Smooth muscle cell (in vitro differentiated cells): ENCODE results near the gene DOCK6. TPM values are rescaled to one million over a fixed set of nuclear protein-coding genes. Genes with fewer than 3 reads are reported as not detected.

Experiments used
- DNase-seq: peaks from one replicate; lab custom pipeline; 2025; ENCODE audit not compliant: unreplicated experiment; lab: John Stamatoyannopoulos, UW
- H2AFZ ChIP-seq: fragments of 200-600 bp; sonication (generic); 2 replicates; pipeline ENCODE4 v1.6.0; 2016; ENCODE audit warnings: antibody characterized with exemption, low read depth, mild to moderate bottlenecking
- H3F3A ChIP-seq: fragments of 200-600 bp; sonication (generic); 2 replicates; pipeline ENCODE4 v1.6.0; 2017; ENCODE audit warnings: antibody characterized with exemption, low read depth
- H3K27ac ChIP-seq: fragments of 200-600 bp; sonication (generic); 2 replicates; pipeline ENCODE4 v1.5.1; 2016; ENCODE audit warnings: low read depth, mild to moderate bottlenecking
- H3K27me3 ChIP-seq: fragments of 200-600 bp; sonication (generic); 2 replicates; pipeline ENCODE4 v1.6.1; 2016; ENCODE audit warnings: low read depth, mild to moderate bottlenecking
- H3K36me3 ChIP-seq: fragments of 200-600 bp; sonication (generic); 2 replicates; pipeline ENCODE4 v1.5.1; 2016; ENCODE audit warnings: low read depth
- H3K4me1 ChIP-seq: fragments of 200-600 bp; sonication (generic); 2 replicates; pipeline ENCODE4 v1.5.1; 2016; ENCODE audit warnings: low read depth
- H3K4me2 ChIP-seq: fragments of 200-600 bp; sonication (generic); 2 replicates; pipeline ENCODE4 v1.6.0; 2016; ENCODE audit warnings: mild to moderate bottlenecking
- H3K4me3 ChIP-seq: fragments of 200-600 bp; sonication (generic); 2 replicates; pipeline ENCODE4 v1.5.1; 2016; ENCODE audit warnings: mild to moderate bottlenecking
- H3K79me2 ChIP-seq: fragments of 200-600 bp; sonication (generic); 2 replicates; pipeline ENCODE4 v1.6.0; 2016; ENCODE audit warnings: low read depth, mild to moderate bottlenecking
- H3K9ac ChIP-seq: fragments of 200-600 bp; sonication (generic); 2 replicates; pipeline ENCODE4 v1.6.0; 2016; ENCODE audit warnings: low read depth
- H3K9me3 ChIP-seq: fragments of 200-600 bp; sonication (generic); replicated peaks from 2 replicates; pipeline ENCODE4 v1.5.1; 2016; ENCODE audit warnings: low read depth
- H4K20me1 ChIP-seq: fragments of 200-600 bp; sonication (generic); 2 replicates; pipeline ENCODE4 v1.6.0; 2016; ENCODE audit warnings: low read depth
- CTCF ChIP-seq: fragments of 200-600 bp; sonication (generic); IDR thresholded peaks from 2 replicates; pipeline ENCODE4 v1.5.1; 2017; ENCODE audit warnings: borderline replicate concordance, mild to moderate bottlenecking, antibody characterized with exemption; ENCODE audit not compliant: insufficient read depth, poor library complexity, severe bottlenecking
- WGBS: methylation state at CpG from one replicate; pipeline ENCODE4 v1.1.7; 2016; ENCODE audit warnings: low lambda C conversion rate; 5-methylcytosine and 5-hydroxymethylcytosine counted together
- polyA plus RNA-seq: library from polyadenylated mRNA; unstranded; fragments of >200 nt; fragmentation: Nextera tagmentation; extraction: Ambion mirVana; gene quantifications from 2 replicates; pipeline ENCODE4 v1.2.1, GENCODE V29; 2016
- total RNA-seq: library from RNA; depleted of rRNA; stranded (reverse); fragments of >200 nt; gene quantifications from 2 replicates; pipeline ENCODE4 v1.2.3, GENCODE V29; 2014

The DOCK6 gene
- total and polyA plus RNA-seq, 2 experiments from 2014 or later: 13.8 to 14.8 TPM

- WGBS: 85% methylated on average over 10 of the region's 10 CpGs
- DNase-seq: no peak
- no peak for TF ChIP-seq CTCF
Observed at GRCh38 chr19:11268783-11269267, 6.5 kb upstream of the DOCK6 start.

GRCh38 chr19:11267316-11268085, 5.2 kb upstream of the DOCK6 start:
- 92% methylated on average over 10 of the region's 10 CpGs for WGBS
- H3K9ac ChIP-seq: no peak overlapping the region

More at GRCh38 chr19:11268783-11269267, 6.5 kb upstream of the DOCK6 start:
- Histone ChIP-seq H3F3A (no peaks in the 10 kb centered on the region), H3K9me3 (no peaks in the 10 kb centered on the region), H3K4me3 (no peak overlapping the region), H3K9ac (no peak overlapping the region), H3K4me2 (no peak overlapping the region), H4K20me1 (no peaks in the 10 kb centered on the region), H3K27ac (no peak overlapping the region), H3K36me3 (no peaks in the 10 kb centered on the region), H3K79me2 (no peaks in the 10 kb centered on the region), H3K4me1 (no peaks in the 10 kb centered on the region), H3K27me3 (no peaks in the 10 kb centered on the region), H2AFZ (no peak overlapping the region)

GRCh38 chr19:11265785-11266236, 3.5 kb upstream of the DOCK6 start:
- H3K27me3 ChIP-seq: no peaks in the 10 kb centered on the region

More at GRCh38 chr19:11267316-11268085, 5.2 kb upstream of the DOCK6 start:
- H3K9me3 ChIP-seq: no peaks in the 10 kb centered on the region
- H3K27ac ChIP-seq: no peak overlapping the region
- no peaks in the 10 kb centered on the region for H3K4me1 ChIP-seq
- H2AFZ ChIP-seq: no peak overlapping the region
- no peak for DNase-seq
- H4K20me1 ChIP-seq: no peaks in the 10 kb centered on the region
- no peaks in the 10 kb centered on the region for H3F3A ChIP-seq
- no peak for TF ChIP-seq CTCF
- H3K79me2 ChIP-seq: no peaks in the 10 kb centered on the region
- no peaks in the 10 kb centered on the region for H3K36me3 ChIP-seq
- H3K4me3 ChIP-seq: no peak overlapping the region
- no peak overlapping the region for H3K4me2 ChIP-seq
- H3K27me3 ChIP-seq: no peaks in the 10 kb centered on the region

More at GRCh38 chr19:11265785-11266236, 3.5 kb upstream of the DOCK6 start:
- H3K79me2 ChIP-seq: peaks cover 6% of the 10 kb centered on the region
- no peaks in the 10 kb centered on the region for H3K4me1 ChIP-seq
- 69% methylated on average over 9 of the region's 11 CpGs for WGBS
- H3F3A ChIP-seq: no peaks in the 10 kb centered on the region
- no peak for DNase-seq
- H2AFZ ChIP-seq: no peak overlapping the region
- H3K9me3 ChIP-seq: no peaks in the 10 kb centered on the region
- H3K4me3 ChIP-seq: no peak overlapping the region
- H3K36me3 ChIP-seq: no peaks in the 10 kb centered on the region
- no peak for TF ChIP-seq CTCF
- no peak overlapping the region for H3K27ac ChIP-seq
- H3K4me2 ChIP-seq: no peak overlapping the region
- no peak overlapping the region for H3K9ac ChIP-seq
- no peaks in the 10 kb centered on the region for H4K20me1 ChIP-seq
